Heart right ventricle (tissue), 16 donors: ENCODE results near the gene TLCD5. TPM values are rescaled to one million over a fixed set of nuclear protein-coding genes. Genes with fewer than 3 reads are reported as not detected.

ENCODE experiments used
- ATAC-seq, 8 donors: fragments of 200-7000 bp; cut with Tn5 transposase; one replicate each; pipeline ENCODE4 v1.9.1; 2020; ENCODE audit warnings: mild to moderate bottlenecking in 8 of 8, moderate library complexity in 8 of 8, moderate number of reproducible peaks in 1 of 8
- DNase-seq, 2 donors: peaks; one replicate each; pipeline ENCODE4 v3.0.0-alpha.2; 2020
- H3K27ac ChIP-seq, 10 donors: fragments of 200-600 bp; sonication (generic) in 2 of 10; one replicate each; pipeline versions ENCODE4 v1.5.0 to v1.8.0; 2020 to 2022; ENCODE audit warnings: mild to moderate bottlenecking in 3 of 10
- H3K27me3 ChIP-seq, 7 donors: fragments of 200-600 bp; one replicate each; pipeline ENCODE4 v1.8.0; 2021 to 2022; ENCODE audit warnings: mild to moderate bottlenecking in 2 of 7
- H3K36me3 ChIP-seq, 9 donors: fragments of 200-600 bp; sonication (generic) in 1 of 9; one replicate each; pipeline versions ENCODE4 v1.5.0 to v1.8.0; 2020 to 2022; ENCODE audit warnings: mild to moderate bottlenecking in 2 of 9
- H3K4me1 ChIP-seq, 9 donors: fragments of 200-600 bp; sonication (generic) in 1 of 9; one replicate each; pipeline versions ENCODE4 v1.5.0 to v1.8.0; 2020 to 2022; ENCODE audit warnings: mild to moderate bottlenecking in 4 of 9
- H3K4me3 ChIP-seq, 10 donors: fragments of 200-600 bp; sonication (generic) in 2 of 10; one replicate each; pipeline versions ENCODE4 v1.5.0 to v1.8.0; 2020 to 2022; ENCODE audit warnings: mild to moderate bottlenecking in 7 of 10, moderate library complexity in 2 of 10
- H3K9me3 ChIP-seq, 11 donors: fragments of 200-600 bp in 10 of 11; sonication (generic) in 2 of 11; one replicate each; pipeline versions ENCODE4 v1.5.0 to v1.8.0; 2013 to 2022; ENCODE audit warnings: mild to moderate bottlenecking in 2 of 11, control low read depth in 1 of 11, moderate library complexity in 1 of 11
- CTCF ChIP-seq, 9 donors: fragments of 200-600 bp; sonication (generic) in 2 of 9; IDR thresholded peaks; one replicate each; pipeline versions ENCODE4 v1.5.0 to v1.8.0; 2021 to 2022; ENCODE audit warnings: antibody characterized with exemption in 9 of 9, mild to moderate bottlenecking in 5 of 9, moderate library complexity in 1 of 9
- WGBS, 2 donors: extraction: QIAGEN DNeasy Blood & Tissue Kit; methylation state at CpG; one replicate each; pipeline ENCODE4 v1.1.7; 2013; ENCODE audit warnings: inconsistent platforms in 1 of 2; 5-methylcytosine and 5-hydroxymethylcytosine counted together
- intact Hi-C, 10 donors: fragments of 100-400 bp; cut with DNase I; formaldehyde crosslinking; loops; one replicate each; pipeline versions ENCODE4 v1.11.1 to v1.14.2; 2022
- polyA plus RNA-seq, 2 donors: library from polyadenylated mRNA; stranded (reverse); fragments of 200-250 nt; gene quantifications; one replicate each; pipeline ENCODE4 v1.2.3, GENCODE V29; 2013
- total RNA-seq, 10 donors: library from RNA; stranded (reverse); fragmentation: NEBNext Ultra II Directional in 3 of 10; extraction: Animal tissue kit (Norgen Biotek cat#: 25700) in 3 of 10; gene quantifications; one replicate each; pipeline versions ENCODE4 v1.2.1 to v1.2.4, GENCODE V29; 2021 to 2023
- donor health status: Arrhythmogenic right ventricular cardiomyopathy.
- donor health status: ischemic (EF 13 %, LVEDD 7.1; RV severe dilation, severe dysfunction).
- donor health status: healthy with polysubstance abuse.
- donor health status: DM: no; HTN: yes; CAD: no.
- donor health status: DM: no; HTN: no; CAD: no.
- donor health status: ischemic (EF 25% LVEDD 6.9; RV normal size, moderate dysfunction).
- donor health status: ischemic (EF 25% LVEDD 5.7; RV mildly dilated, moderate dysfunction).
- donor health status: healthy.
- donor health status: DM: yes; HTN: yes; CAD: no.
- donor health status: Ischemic cardiomyopathy.
- donor health status: ischemic (EF 35%, LVEDD 5.7; RV mildly dilated, moderate dysfunction).
- donor health status: nonischemic (EF 11% LVEDD 7.7; RV severe dilation, severe dysfunction).
- donor health status: DM: yes; HTN: yes; CAD: no.
- donor health status: PGD.
- donor health status: ischemic (EF 29% LVEDD 5.4; RV normal size, mild dysfunction).
- donor health status: nonischemic (EF 23%, LVEDD 6.1; RV moderate dilation, normal function).

The TLCD5 gene
- total and polyA plus RNA-seq, 12 donors, result 4.1 to 14.5 (median 10.7) TPM

- Histone ChIP-seq H3K9me3 (no peaks in the 10 kb centered on the region), H3K27me3 (peaks cover 0 to 95% (median 0%) of the 10 kb centered on the region in 7 donors), H3K4me3 (peak overlapping the region; percentile 82 to 99 (median 92)), H3K36me3 (no peaks in the 10 kb centered on the region), H3K4me1 (peaks cover 0 to 69% (median 57%) of the 10 kb centered on the region in 9 donors), H3K27ac (peak overlapping the region; percentile 91 to 100 (median 99))
- ATAC-seq (no peak), DNase-seq (no peak)
- intact Hi-C loops, result loop anchor here in 9 of 10 donors (2.0 to 10.0 kb wide), 10 partner anchors 39 to 346 kb away; no protein-coding TSS in a partner anchor
- no peak for TF ChIP-seq CTCF (IDR thresholded peaks at IDR 0.05)
- WGBS, 2 donors, result 6 to 7% methylated on average over 7 of the region's 7 CpGs
Measured at GRCh38 chr11:120338107-120338933, 13.2 kb downstream of the TLCD5 start.

GRCh38 chr11:120339394-120339890 lies 14.3 kb downstream of the TLCD5 start:
- peak; percentile 23 to 67 for DNase-seq
- ATAC-seq, result peak in 6 of 8 donors; percentile 20 to 61 (median 27)
- peak overlapping the region in 9 of 10 donors; percentile 82 to 96 (median 92) for H3K4me3 ChIP-seq
- no peaks in the 10 kb centered on the region for H3K36me3 ChIP-seq
- TF ChIP-seq CTCF (IDR thresholded peaks at IDR 0.05), result no peak
- 4 to 9% methylated on average over 6 of the region's 6 CpGs for WGBS, 2 donors
- H3K27ac ChIP-seq, result peak overlapping the region; percentile 74 to 100 (median 99)
- H3K9me3 ChIP-seq, result no peaks in the 10 kb centered on the region
- intact Hi-C loops, result loop anchor here in 9 of 10 donors (2.0 to 10.0 kb wide), 10 partner anchors 38 to 345 kb away; no protein-coding TSS in a partner anchor
- H3K27me3 ChIP-seq, result peaks cover 0 to 90% (median 0%) of the 10 kb centered on the region in 7 donors
- H3K4me1 ChIP-seq, result peaks cover 0 to 71% (median 57%) of the 10 kb centered on the region in 9 donors

GRCh38 chr11:120340529-120340928 lies 15.4 kb downstream of the TLCD5 start:
- peak overlapping the region in 6 of 10 donors; percentile 82 to 96 (median 92) for H3K4me3 ChIP-seq
- H3K36me3 ChIP-seq, result no peaks in the 10 kb centered on the region
- WGBS, 2 donors, result 18 to 24% methylated on average over 2 of the region's 2 CpGs
- H3K27ac ChIP-seq, result peak overlapping the region; percentile 31 to 100 (median 99)
- H3K9me3 ChIP-seq, result no peaks in the 10 kb centered on the region
- intact Hi-C loops, result loop anchor here in 2 of 10 donors (5.0 to 10.0 kb wide), 2 partner anchors 37 to 84 kb away; no protein-coding TSS in a partner anchor
- no peak for ATAC-seq
- TF ChIP-seq CTCF (IDR thresholded peaks at IDR 0.05), result no peak
- no peak for DNase-seq
- H3K4me1 ChIP-seq, result peaks cover 4 to 77% (median 65%) of the 10 kb centered on the region in 9 donors
- H3K27me3 ChIP-seq, result peaks cover 0 to 90% (median 0%) of the 10 kb centered on the region in 7 donors

GRCh38 chr11:120342226-120342625 lies 17.1 kb downstream of the TLCD5 start:
- Histone ChIP-seq H3K27me3 (peaks cover 0 to 90% (median 0%) of the 10 kb centered on the region in 7 donors), H3K27ac (peak overlapping the region in 9 of 10 donors; percentile 2 to 100 (median 43)), H3K9me3 (no peaks in the 10 kb centered on the region), H3K4me3 (peak overlapping the region in 2 of 10 donors; percentile 2 to 19), H3K4me1 (peaks cover 7 to 93% (median 76%) of the 10 kb centered on the region in 9 donors), H3K36me3 (no peaks in the 10 kb centered on the region)
- TF ChIP-seq CTCF (IDR thresholded peaks at IDR 0.05), result no peak
- DNase-seq, result no peak
- intact Hi-C loops, result loop anchor here in 2 of 10 donors (5.0 to 10.0 kb wide), 2 partner anchors 35 to 83 kb away; no protein-coding TSS in a partner anchor
- 21 to 23% methylated on average over 3 of the region's 3 CpGs for WGBS, 2 donors
- ATAC-seq, result no peak
